IPS-18a (cell line): ENCODE measurements around the gene CHRM4.
"Not testable (repeated sequence)": the region's sequence is repeated elsewhere in the genome, so short reads cannot be mapped to it uniquely, and the experiment has no call there.

ENCODE experiments used
- H3K27ac ChIP-seq: one replicate; pipeline ENCODE4 v1.5.1; 2013; ENCODE audit warnings: low read length
- H3K27me3 ChIP-seq: one replicate; pipeline ENCODE4 v1.6.1; 2013; ENCODE audit warnings: mild to moderate bottlenecking, low read length; ENCODE audit not compliant: control insufficient read depth, insufficient read depth
- H3K36me3 ChIP-seq: one replicate; pipeline ENCODE4 v1.6.1; 2013; ENCODE audit warnings: low read depth, low read length; ENCODE audit not compliant: control insufficient read depth
- H3K4me1 ChIP-seq: one replicate; pipeline ENCODE4 v1.6.1; 2013; ENCODE audit warnings: low read depth, low read length; ENCODE audit not compliant: control insufficient read depth
- H3K4me3 ChIP-seq: one replicate; pipeline ENCODE4 v1.5.1; 2013; ENCODE audit warnings: low read length
- H3K9ac ChIP-seq: one replicate; pipeline ENCODE4 v1.6.1; 2013; ENCODE audit warnings: mild to moderate bottlenecking, low read length, moderate library complexity
- H3K9me3 ChIP-seq: one replicate; pipeline ENCODE4 v1.6.1; 2013; ENCODE audit warnings: low read depth, low read length; ENCODE audit not compliant: control insufficient read depth

CHRM4 gene

DNA sequence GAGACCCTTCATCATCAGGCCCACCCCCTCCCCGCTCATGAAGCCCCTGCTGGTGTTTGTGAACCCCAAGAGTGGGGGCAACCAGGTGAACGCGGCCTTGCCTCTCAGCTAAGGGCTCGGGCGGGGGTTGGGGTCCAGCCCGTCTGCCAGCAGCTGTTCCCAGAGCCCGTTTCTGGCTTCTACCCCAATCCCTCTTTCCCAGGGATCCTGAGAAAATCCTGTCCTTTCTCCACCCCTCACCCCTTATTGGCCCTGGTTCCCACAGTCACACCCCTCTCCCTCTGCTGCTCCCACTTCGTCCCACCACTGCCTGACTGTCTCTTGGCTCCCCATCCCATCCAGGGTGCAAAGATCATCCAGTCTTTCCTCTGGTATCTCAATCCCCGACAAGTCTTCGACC, 19.5 kb downstream of the CHRM4 start:
- Histone ChIP-seq H3K4me3 (no peak overlapping the region), H3K27me3 (no peaks in the 10 kb centered on the region), H3K9me3 (no peaks in the 10 kb centered on the region), H3K4me1 (no peaks in the 10 kb centered on the region), H3K9ac (no peak overlapping the region), H3K27ac (no peak overlapping the region), H3K36me3 (peaks cover 32% of the 10 kb centered on the region)

DNA sequence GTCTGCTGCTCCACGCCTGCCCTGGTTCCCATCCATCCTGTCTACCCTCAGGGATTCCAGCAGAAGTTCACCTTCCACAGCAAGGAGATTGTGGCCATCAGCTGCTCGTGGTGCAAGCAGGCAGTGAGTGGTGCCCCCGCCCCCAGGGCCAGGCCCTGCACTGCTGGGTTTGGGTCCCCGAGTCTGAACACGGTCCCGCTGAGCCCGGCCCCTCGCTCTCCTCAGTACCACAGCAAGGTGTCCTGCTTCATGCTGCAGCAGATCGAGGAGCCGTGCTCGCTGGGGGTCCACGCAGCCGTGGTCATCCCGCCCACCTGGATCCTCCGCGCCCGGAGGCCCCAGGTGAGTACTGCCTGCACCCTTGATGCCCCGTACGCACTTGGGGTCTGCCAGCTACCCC, 20.3 kb downstream of the CHRM4 start:
- not testable (repeated sequence) for H3K4me1 ChIP-seq, H3K9ac ChIP-seq, H3K27ac ChIP-seq, H3K9me3 ChIP-seq, H3K4me3 ChIP-seq, H3K27me3 ChIP-seq
- H3K36me3 ChIP-seq: peaks cover 25% of the 10 kb centered on the region

GRCh38 chr11:46370253-46370652, 21.3 kb downstream of the CHRM4 start:
- Histone ChIP-seq H3K4me3 (no peak overlapping the region), H3K36me3 (peaks cover 22% of the 10 kb centered on the region), H3K27me3 (no peaks in the 10 kb centered on the region), H3K4me1 (no peaks in the 10 kb centered on the region), H3K9me3 (no peaks in the 10 kb centered on the region), H3K27ac (no peak overlapping the region), H3K9ac (no peak overlapping the region)

GRCh38 chr11:46369458-46370152, 22.0 kb downstream of the CHRM4 start:
- Histone ChIP-seq H3K9ac (no peak overlapping the region), H3K36me3 (peaks cover 16% of the 10 kb centered on the region), H3K27ac (no peak overlapping the region), H3K9me3 (no peaks in the 10 kb centered on the region), H3K4me3 (no peak overlapping the region), H3K27me3 (no peaks in the 10 kb centered on the region), H3K4me1 (no peaks in the 10 kb centered on the region)

DNA sequence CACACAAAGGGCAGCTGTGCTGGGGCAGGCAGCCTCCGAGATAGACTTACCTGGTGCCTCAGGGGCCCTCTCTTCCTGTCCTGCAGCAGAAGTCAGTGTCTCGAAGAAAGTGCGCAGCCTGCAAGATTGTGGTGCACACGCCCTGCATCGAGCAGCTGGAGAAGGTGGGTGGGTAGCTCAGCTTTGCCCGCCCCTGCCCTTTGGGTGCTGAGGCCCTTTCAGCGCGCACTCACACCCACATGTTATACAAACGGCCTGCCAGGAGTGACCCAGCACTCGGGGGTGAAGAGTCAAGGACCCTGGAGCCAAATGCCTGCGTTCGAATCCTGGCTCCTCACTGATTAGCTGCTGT, 23.7 kb downstream of the CHRM4 start:
- Histone ChIP-seq H3K4me1 (no peaks in the 10 kb centered on the region), H3K27ac (no peak overlapping the region), H3K9ac (no peak overlapping the region), H3K4me3 (no peak overlapping the region), H3K27me3 (no peaks in the 10 kb centered on the region), H3K36me3 (peaks cover 6% of the 10 kb centered on the region), H3K9me3 (no peaks in the 10 kb centered on the region)

- Histone ChIP-seq H3K4me1 (no peaks in the 10 kb centered on the region), H3K36me3 (peaks cover 6% of the 10 kb centered on the region), H3K9me3 (no peaks in the 10 kb centered on the region), H3K27ac (no peak overlapping the region), H3K27me3 (no peaks in the 10 kb centered on the region), H3K9ac (no peak overlapping the region), H3K4me3 (no peak overlapping the region)
These were observed 24.2 kb downstream of the CHRM4 start for GRCh38 chr11:46367244-46367915.

- Histone ChIP-seq H3K27ac (no peak overlapping the region), H3K9ac (no peak overlapping the region), H3K27me3 (no peaks in the 10 kb centered on the region), H3K4me1 (no peaks in the 10 kb centered on the region), H3K36me3 (peaks cover 6% of the 10 kb centered on the region), H3K4me3 (no peak overlapping the region), H3K9me3 (no peaks in the 10 kb centered on the region)
These were observed 24.9 kb downstream of the CHRM4 start for GRCh38 chr11:46366661-46367161.

GRCh38 chr11:46366260-46366659, 25.3 kb downstream of the CHRM4 start:
- Histone ChIP-seq H3K9ac (no peak overlapping the region), H3K36me3 (peaks cover 6% of the 10 kb centered on the region), H3K4me1 (no peaks in the 10 kb centered on the region), H3K9me3 (no peaks in the 10 kb centered on the region), H3K27me3 (no peaks in the 10 kb centered on the region), H3K27ac (no peak overlapping the region), H3K4me3 (no peak overlapping the region)

GRCh38 chr11:46364791-46365190, 26.8 kb downstream of the CHRM4 start:
- Histone ChIP-seq H3K4me1 (no peaks in the 10 kb centered on the region), H3K27ac (no peak overlapping the region), H3K36me3 (peaks cover 6% of the 10 kb centered on the region), H3K27me3 (no peaks in the 10 kb centered on the region), H3K4me3 (no peak overlapping the region), H3K9me3 (no peaks in the 10 kb centered on the region), H3K9ac (no peak overlapping the region)

GRCh38 chr11:46364056-46364455, 27.5 kb downstream of the CHRM4 start:
- H3K27ac ChIP-seq: no peak overlapping the region
- peaks cover 6% of the 10 kb centered on the region for H3K36me3 ChIP-seq
- H3K9me3 ChIP-seq: no peaks in the 10 kb centered on the region
- H3K27me3 ChIP-seq: no peaks in the 10 kb centered on the region
- no peak overlapping the region for H3K4me3 ChIP-seq
- H3K4me1 ChIP-seq: no peaks in the 10 kb centered on the region
- no peak overlapping the region for H3K9ac ChIP-seq

- no peaks in the 10 kb centered on the region for H3K27me3 ChIP-seq
- H3K4me1 ChIP-seq: no peaks in the 10 kb centered on the region
- peaks cover 6% of the 10 kb centered on the region for H3K36me3 ChIP-seq
- no peak overlapping the region for H3K4me3 ChIP-seq
- H3K9ac ChIP-seq: no peak overlapping the region
- H3K9me3 ChIP-seq: no peaks in the 10 kb centered on the region
- no peak overlapping the region for H3K27ac ChIP-seq
These were observed 28.0 kb downstream of the CHRM4 start for GRCh38 chr11:46363455-46364005.

- Histone ChIP-seq H3K27me3 (no peaks in the 10 kb centered on the region), H3K9me3 (no peaks in the 10 kb centered on the region), H3K4me3 (no peak overlapping the region), H3K4me1 (no peaks in the 10 kb centered on the region), H3K27ac (no peak overlapping the region), H3K36me3 (peaks cover under 1% of the 10 kb centered on the region), H3K9ac (no peak overlapping the region)
These were observed 28.6 kb downstream of the CHRM4 start for GRCh38 chr11:46363031-46363407.
